Hepatocyte (in vitro differentiated cells): ENCODE measurements around the gene PTX3.

Source experiments
- CTCF ChIP-seq: fragments of 200-600 bp; sonication (generic); IDR thresholded peaks from 2 replicates; pipeline ENCODE4 v1.5.1; 2016; ENCODE audit warnings: antibody characterized with exemption, mild to moderate bottlenecking; ENCODE audit not compliant: poor library complexity
- EZH2 ChIP-seq: fragments of 200-600 bp; sonication (generic); IDR thresholded peaks from 2 replicates; pipeline ENCODE4 v1.6.1; 2016; ENCODE audit warnings: antibody characterized with exemption, mild to moderate bottlenecking, borderline replicate concordance
- EZH2phosphoT487 ChIP-seq: fragments of 200-600 bp; sonication (generic); IDR thresholded peaks from one replicate; pipeline ENCODE4 v1.6.1; 2018; ENCODE audit warnings: antibody characterized with exemption, mild to moderate bottlenecking, low read depth, moderate library complexity; ENCODE audit not compliant: unreplicated experiment, severe bottlenecking

DNA sequence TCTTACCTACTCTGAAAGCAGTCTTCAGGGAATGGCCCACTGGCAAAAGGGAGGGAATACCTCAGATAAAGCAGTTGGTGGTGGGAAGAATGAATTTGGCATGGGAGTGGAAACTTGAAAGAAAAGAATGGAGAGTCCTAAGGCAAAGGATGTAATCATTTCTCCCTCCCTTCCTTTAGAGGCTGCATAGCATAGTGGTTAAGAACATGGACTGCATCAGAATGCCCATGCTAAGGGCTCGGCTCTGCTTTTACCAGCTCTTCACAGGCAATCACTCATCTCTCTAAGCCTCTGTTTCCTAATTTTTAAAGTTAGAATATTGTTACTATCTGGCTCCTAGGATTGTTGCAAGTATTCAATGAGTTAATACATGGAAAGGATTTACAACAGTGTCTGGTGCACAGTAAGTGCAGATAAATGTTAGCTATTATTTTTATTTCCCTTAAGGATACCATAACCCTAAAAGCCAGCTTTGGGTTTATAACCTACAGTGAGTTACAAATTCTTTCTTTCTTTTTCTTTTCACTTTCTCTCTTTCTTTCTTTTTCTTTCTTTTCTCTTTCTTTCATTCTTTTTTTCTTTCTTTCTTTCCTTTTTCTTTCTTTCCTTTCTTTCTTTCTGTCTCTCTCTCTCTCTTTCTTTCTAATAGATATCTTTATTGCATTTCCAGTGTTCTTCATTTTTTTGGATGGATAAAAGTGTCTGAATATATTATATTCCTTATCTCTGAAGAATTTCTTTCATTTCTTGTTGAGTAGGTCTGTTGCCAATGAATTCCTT is 43.0 kb downstream of the PTX3 start:
- TF ChIP-seq CTCF (no peak), EZH2 (no peak), EZH2phosphoT487 (no peak)
